Panc1 (cell line): ENCODE results near the gene IL24. TPM values are rescaled to one million over a fixed set of nuclear protein-coding genes. Genes with fewer than 3 reads are reported as not detected.

ENCODE experiments used
- ATAC-seq: fragments of 200-7000 bp; cut with Tn5 transposase; 2 replicates; pipeline ENCODE4 v1.9.1; 2020; ENCODE audit warnings: mild to moderate bottlenecking, moderate library complexity
- BruUV-seq: library from RNA; stranded (reverse); fragments of 400-500 nt; replicated peaks from 2 replicates; lab custom pipeline; 2021; lab: Mats Ljungman, UMichigan
- CTCF ChIA-PET: fragments of 300-600 bp; sonication (Branson Sonifier 250); formaldehyde crosslinking; loops from one replicate; lab custom pipeline; 2022; ENCODE audit warnings: antibody characterized with exemption; lab: Charles Lee
- POLR2A ChIA-PET: fragments of 300-600 bp; sonication (Branson Sonifier 250); formaldehyde crosslinking; loops from one replicate; lab custom pipeline; 2022; ENCODE audit warnings: antibody characterized with exemption; lab: Charles Lee
- DNase-seq: peaks from one replicate; pipeline ENCODE4 v3.0.0-alpha.2; 2010; ENCODE audit warnings: low read depth, low spot score
- H3K27ac ChIP-seq: 2 replicates; pipeline ENCODE4 v1.5.1; 2011; ENCODE audit warnings: mild to moderate bottlenecking, low read length, inconsistent platforms
- H3K27me3 ChIP-seq: fragments of 200-500 bp; sonication (Bioruptor generic); 2 replicates; pipeline ENCODE4 v1.6.0; 2014; ENCODE audit warnings: low read length, inconsistent platforms; ENCODE audit not compliant: control insufficient read depth, insufficient read depth
- H3K36me3 ChIP-seq: fragments of 200-500 bp; sonication (Bioruptor generic); 2 replicates; pipeline ENCODE4 v1.5.1; 2014; ENCODE audit warnings: inconsistent platforms, mild to moderate bottlenecking, low read length, moderate library complexity; ENCODE audit not compliant: control insufficient read depth, insufficient read depth
- H3K4me1 ChIP-seq: 2 replicates; pipeline ENCODE4 v1.5.1; 2011; ENCODE audit warnings: inconsistent platforms, mild to moderate bottlenecking, low read length, moderate library complexity; ENCODE audit not compliant: control insufficient read depth, insufficient read depth
- H3K4me3 ChIP-seq, 2 experiments: 2 replicates each; pipeline ENCODE4 v1.5.1; 2011 to 2012; ENCODE audit warnings: low read depth in 2 of 2, low read length in 2 of 2, mild to moderate bottlenecking in 2 of 2, inconsistent platforms in 1 of 2, moderate library complexity in 1 of 2
- H3K9me3 ChIP-seq: fragments of 200-500 bp; sonication (Bioruptor generic); 2 replicates; pipeline ENCODE4 v1.5.1; 2014; ENCODE audit warnings: low read depth, mild to moderate bottlenecking, inconsistent platforms, low read length, moderate library complexity; ENCODE audit not compliant: control insufficient read depth, insufficient read depth
- CTCF ChIP-seq: fragments of 450-650 bp; IDR thresholded peaks from 2 replicates; pipeline ENCODE4 v1.5.1; 2017; ENCODE audit warnings: mild to moderate bottlenecking
- POLR2AphosphoS5 ChIP-seq: IDR thresholded peaks from 2 replicates; pipeline ENCODE4 v1.6.1; 2012; ENCODE audit warnings: mild to moderate bottlenecking, low read depth, low read length, moderate library complexity
- REST ChIP-seq, 2 experiments: IDR thresholded peaks; 2 replicates each; pipeline ENCODE4 v1.6.1; 2011 to 2012; ENCODE audit warnings: low read depth in 2 of 2, control low read depth in 1 of 2, low read length in 1 of 2, mild to moderate bottlenecking in 1 of 2, moderate library complexity in 1 of 2; ENCODE audit not compliant: insufficient read depth in 1 of 2
- SIN3A ChIP-seq: IDR thresholded peaks from 2 replicates; pipeline ENCODE4 v1.6.1; 2012; ENCODE audit warnings: low read depth, mild to moderate bottlenecking, low read length, moderate library complexity, borderline replicate concordance; ENCODE audit not compliant: insufficient read depth
- TCF7L2 ChIP-seq: IDR thresholded peaks from 2 replicates; pipeline ENCODE4 v1.6.1; 2011; ENCODE audit warnings: mild to moderate bottlenecking, low read depth, low read length, inconsistent platforms
- in situ Hi-C: cut with HindIII; loops from 2 replicates; pipeline ENCODE4 v1.10.0; 2016; ENCODE audit warnings: low sequenced_read_pairs, low pct_unique_long_range_greater_than_20kb
- intact Hi-C: fragments of 100-400 bp; cut with micrococcal nuclease; formaldehyde crosslinking; loops from one replicate; pipeline ENCODE4 v1.10.0; 2022; ENCODE audit not compliant: unreplicated experiment
- total RNA-seq: library from RNA; stranded (reverse); gene quantifications from one replicate; pipeline ENCODE4 v1.2.1, GENCODE V29; 2021; ENCODE audit not compliant: unreplicated experiment

Gene IL24
- total RNA-seq, 1 experiment from 2014 or later, result not detected

- H3K27me3 ChIP-seq, result no peaks in the 10 kb centered on the region
- intact Hi-C loops (no loop called here), in situ Hi-C loops (no loop called here)
- no TSS peak for BruUV-seq
- ChIA-PET POLR2A (interaction anchor here (0.6 kb wide), 1 partner anchor 10 kb away, joined by 5 read pairs; no protein-coding TSS in a partner anchor), CTCF (no interaction called here)
- no peaks in the 10 kb centered on the region for H3K9me3 ChIP-seq
- no peak for DNase-seq
- TF ChIP-seq TCF7L2, result no peak
- no peak for TF ChIP-seq CTCF
- TF ChIP-seq SIN3A, result no peak
- TF ChIP-seq POLR2AphosphoS5, result no peak
- TF ChIP-seq REST (IDR thresholded peaks at IDR 0.05; ENCODE audit: insufficient read depth in 1 of 2, low read depth in 2 of 2, low read length in 1 of 2), result no peak
- no peak overlapping the region for H3K27ac ChIP-seq
- ATAC-seq, result no peak
- H3K36me3 ChIP-seq, result no peaks in the 10 kb centered on the region
- H3K4me3 ChIP-seq, result no peak overlapping the region
- no peaks in the 10 kb centered on the region for H3K4me1 ChIP-seq
These were observed 54.9 kb downstream of the IL24 start for GRCh38 chr1:206952171-206952570.

GRCh38 chr1:206953126-206953525, 55.9 kb downstream of the IL24 start:
- ChIA-PET POLR2A (no interaction called here), CTCF (no interaction called here)
- H3K4me1 ChIP-seq, result no peaks in the 10 kb centered on the region
- no peaks in the 10 kb centered on the region for H3K27me3 ChIP-seq
- BruUV-seq, result no TSS peak
- TF ChIP-seq SIN3A (no peak), REST (IDR thresholded peaks at IDR 0.05; ENCODE audit: insufficient read depth in 1 of 2, low read depth in 2 of 2, low read length in 1 of 2) (no peak)
- no peak for DNase-seq
- no peaks in the 10 kb centered on the region for H3K36me3 ChIP-seq
- H3K4me3 ChIP-seq, result no peak overlapping the region
- intact Hi-C loops, result no loop called here
- ATAC-seq, result no peak
- no peak overlapping the region for H3K27ac ChIP-seq
- H3K9me3 ChIP-seq, result no peaks in the 10 kb centered on the region
- in situ Hi-C loops, result no loop called here
